ENCODE results near the gene TLX1. TPM values are rescaled to one million over a fixed set of nuclear protein-coding genes. Genes with fewer than 3 reads are reported as not detected.
A peak's percentile ranks its signal among the peaks of the same experiment; 100 is the strongest.

Gene TLX1
- total RNA-seq, 1 donor from 2014 or later, result not detected

DNA sequence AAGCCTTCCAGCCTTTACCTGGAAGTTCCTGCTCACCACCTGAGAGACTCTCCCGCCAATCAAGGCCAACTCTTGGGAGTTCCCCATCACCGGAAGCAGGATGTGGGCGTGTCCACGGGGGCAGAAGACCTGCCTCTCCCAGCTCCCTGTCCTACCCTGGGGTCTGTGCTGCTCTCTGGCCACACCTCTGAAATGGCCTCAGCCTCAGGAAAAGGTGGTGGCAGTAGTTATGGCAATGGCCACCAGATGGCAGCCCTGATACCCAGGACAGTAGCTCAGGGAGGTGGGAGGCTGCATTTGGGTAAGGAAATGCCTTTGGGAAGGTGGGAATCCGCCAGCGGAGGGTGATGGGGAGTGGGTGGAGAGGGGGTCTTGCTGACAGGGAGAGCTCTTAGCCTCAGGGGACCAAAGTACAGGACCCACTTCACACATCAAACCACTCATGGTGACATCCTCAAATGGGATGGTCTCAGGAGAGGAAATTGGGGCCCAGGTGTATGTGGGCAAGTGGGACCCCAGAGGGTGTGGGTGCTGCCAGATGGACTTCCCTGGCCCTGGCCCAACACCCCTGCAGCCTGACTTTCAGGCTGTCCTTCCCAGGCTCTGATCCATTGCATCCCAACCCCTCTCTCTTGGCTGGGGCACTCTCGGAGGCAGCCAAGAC is 35.4 kb upstream of the TLX1 start:
- TF ChIP-seq, protein P1, sequence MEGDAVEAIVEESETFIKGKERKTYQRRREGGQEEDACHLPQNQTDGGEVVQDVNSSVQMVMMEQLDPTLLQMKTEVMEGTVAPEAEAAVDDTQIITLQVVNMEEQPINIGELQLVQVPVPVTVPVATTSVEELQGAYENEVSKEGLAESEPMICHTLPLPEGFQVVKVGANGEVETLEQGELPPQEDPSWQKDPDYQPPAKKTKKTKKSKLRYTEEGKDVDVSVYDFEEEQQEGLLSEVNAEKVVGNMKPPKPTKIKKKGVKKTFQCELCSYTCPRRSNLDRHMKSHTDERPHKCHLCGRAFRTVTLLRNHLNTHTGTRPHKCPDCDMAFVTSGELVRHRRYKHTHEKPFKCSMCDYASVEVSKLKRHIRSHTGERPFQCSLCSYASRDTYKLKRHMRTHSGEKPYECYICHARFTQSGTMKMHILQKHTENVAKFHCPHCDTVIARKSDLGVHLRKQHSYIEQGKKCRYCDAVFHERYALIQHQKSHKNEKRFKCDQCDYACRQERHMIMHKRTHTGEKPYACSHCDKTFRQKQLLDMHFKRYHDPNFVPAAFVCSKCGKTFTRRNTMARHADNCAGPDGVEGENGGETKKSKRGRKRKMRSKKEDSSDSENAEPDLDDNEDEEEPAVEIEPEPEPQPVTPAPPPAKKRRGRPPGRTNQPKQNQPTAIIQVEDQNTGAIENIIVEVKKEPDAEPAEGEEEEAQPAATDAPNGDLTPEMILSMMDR (IDR thresholded peaks at IDR 0.05; ENCODE audit: borderline replicate concordance), result peak; percentile 80
- H3K4me3 ChIP-seq, result no peak overlapping the region
- intact Hi-C loops (cut with micrococcal nuclease), result loop anchor here (5.0 kb wide), 1 partner anchor 47 kb away; no protein-coding TSS in a partner anchor
- no peaks in the 10 kb centered on the region for H3K4me1 ChIP-seq
- DNase-seq, result peak; percentile 55
- no peaks in the 10 kb centered on the region for H3K9me3 ChIP-seq (replicated peaks)
- H3K36me3 ChIP-seq, result no peaks in the 10 kb centered on the region
- H3K27me3 ChIP-seq (ENCODE audit: low read depth), result peaks cover 100% of the 10 kb centered on the region
- H3K27ac ChIP-seq (replicated peaks), result no peak overlapping the region

GRCh38 chr10:101096378-101096777 is 34.7 kb upstream of the TLX1 start:
- Histone ChIP-seq H3K27ac (replicated peaks) (no peak overlapping the region), H3K27me3 (ENCODE audit: low read depth) (peaks cover 100% of the 10 kb centered on the region), H3K36me3 (no peaks in the 10 kb centered on the region), H3K4me1 (no peaks in the 10 kb centered on the region), H3K9me3 (replicated peaks) (no peaks in the 10 kb centered on the region), H3K4me3 (no peak overlapping the region)
- TF ChIP-seq, protein P1 (IDR thresholded peaks at IDR 0.05; ENCODE audit: borderline replicate concordance), result no peak
- intact Hi-C loops (cut with micrococcal nuclease), result loop anchor here (5.0 kb wide), 1 partner anchor 46 kb away; no protein-coding TSS in a partner anchor
- no peak for DNase-seq

- Histone ChIP-seq H3K4me3 (no peak overlapping the region), H3K4me1 (no peaks in the 10 kb centered on the region), H3K27me3 (ENCODE audit: low read depth) (peaks cover 100% of the 10 kb centered on the region), H3K9me3 (replicated peaks) (no peaks in the 10 kb centered on the region), H3K36me3 (no peaks in the 10 kb centered on the region), H3K27ac (replicated peaks) (no peak overlapping the region)
- intact Hi-C loops (cut with micrococcal nuclease), result loop anchor here (5.0 kb wide), 1 partner anchor 44 kb away; no protein-coding TSS in a partner anchor
- TF ChIP-seq, protein P1 (IDR thresholded peaks at IDR 0.05; ENCODE audit: borderline replicate concordance), result no peak
- DNase-seq, result no peak
Observed at GRCh38 chr10:101097881-101098280, 33.2 kb upstream of the TLX1 start.

DNA sequence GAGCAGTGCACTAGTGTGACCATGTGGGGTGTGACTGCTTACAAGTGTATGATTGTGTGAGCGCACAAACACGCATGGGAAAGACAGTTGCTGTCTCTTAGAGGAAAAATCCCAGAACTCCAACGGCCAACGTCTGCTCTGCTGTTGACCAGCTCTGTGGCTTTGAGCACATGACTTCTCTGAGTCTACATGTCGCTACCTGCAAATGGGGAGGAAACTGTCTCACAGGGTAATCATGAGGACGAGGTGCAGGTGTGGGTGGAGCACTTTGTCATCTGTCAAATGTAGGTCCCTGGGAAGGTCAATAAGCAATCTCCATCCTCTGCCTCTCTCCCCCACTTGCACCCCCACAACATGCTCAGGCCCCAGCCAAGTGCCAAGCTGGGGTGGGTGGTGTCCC is 31.2 kb upstream of the TLX1 start:
- Histone ChIP-seq H3K9me3 (replicated peaks) (no peaks in the 10 kb centered on the region), H3K4me1 (no peaks in the 10 kb centered on the region), H3K27ac (replicated peaks) (no peak overlapping the region), H3K27me3 (ENCODE audit: low read depth) (peaks cover 97% of the 10 kb centered on the region), H3K4me3 (no peak overlapping the region), H3K36me3 (no peaks in the 10 kb centered on the region)
- DNase-seq, result no peak
- TF ChIP-seq, protein P1 (IDR thresholded peaks at IDR 0.05; ENCODE audit: borderline replicate concordance), result no peak
- intact Hi-C loops (cut with micrococcal nuclease), result loop anchor here (5.0 kb wide), 1 partner anchor 42 kb away; no protein-coding TSS in a partner anchor

GRCh38 chr10:101101372-101101881 is 29.7 kb upstream of the TLX1 start:
- H3K9me3 ChIP-seq (replicated peaks), result no peaks in the 10 kb centered on the region
- DNase-seq, result no peak
- intact Hi-C loops (cut with micrococcal nuclease), result no loop called here
- H3K27me3 ChIP-seq (ENCODE audit: low read depth), result peaks cover 94% of the 10 kb centered on the region
- no peak overlapping the region for H3K27ac ChIP-seq (replicated peaks)
- no peaks in the 10 kb centered on the region for H3K36me3 ChIP-seq
- H3K4me1 ChIP-seq, result no peaks in the 10 kb centered on the region
- H3K4me3 ChIP-seq, result no peak overlapping the region
- TF ChIP-seq, protein P1 (IDR thresholded peaks at IDR 0.05; ENCODE audit: borderline replicate concordance), result no peak

All from left ventricle myocardium inferior (tissue), 1 donor.